Measurements from ENCODE around the gene ARHGAP22.

- TF ChIP-seq POLR2A (IDR thresholded peaks at IDR 0.05): no peak
- no peak for TF ChIP-seq CTCF (IDR thresholded peaks at IDR 0.05)
These were observed 2.3 kb downstream of the ARHGAP22 start for GRCh38 chr10:48602401-48603135.
